ENCODE results near the gene ASNSD1. TPM values are rescaled to one million over a fixed set of nuclear protein-coding genes. Genes with fewer than 3 reads are reported as not detected.

ASNSD1 gene
- total and polyA plus RNA-seq, 2 of the 8 experiments (the other 6 are each of a cell fraction or from before 2014, with no cell fraction given) = 14.1 to 44.8 TPM

- WGBS, 2 experiments (ENCODE audit: extremely low coverage in 1 of 2, insufficient coverage in 1 of 2, insufficient read length in 1 of 2, insufficient replicate concordance in 2 of 2, low coverage in 1 of 2, low lambda C conversion rate in 2 of 2, missing lambda C conversion rate in 1 of 2) = 22% methylated on average over 9 of the region's 9 CpGs; no CpG with 5 or more reads in 1 of the 2 experiments
- CTCF ChIA-PET (ENCODE audit: partially characterized antibody) = interaction anchor here (0.8 to 6.3 kb wide), 9 partner anchors 11 to 163 kb away, joined by 3 to 82 read pairs (median 7); partner anchors contain the start of genes ANKAR and OSGEPL1
- H3K27ac ChIP-seq (ENCODE audit: low read depth, low read length) = no peak overlapping the region
Measured at GRCh38 chr2:189661957-189662321, 680 bp downstream of the ASNSD1 start.

More at GRCh38 chr2:189661957-189662321, 680 bp downstream of the ASNSD1 start:
- no peak overlapping the region for H2BK120ac ChIP-seq (replicated peaks; ENCODE audit: low read depth, low read length)
- no peak overlapping the region; the same call in 1 of the 2 replicates for H2AFZ ChIP-seq (ENCODE audit: low read length)
- H3K18ac ChIP-seq (ENCODE audit: extremely low read depth, low read length) = no peak overlapping the region
- H4K8ac ChIP-seq (ENCODE audit: extremely low read depth, insufficient read depth, low read length) = no peak overlapping the region
- no peaks in the 10 kb centered on the region for H3K27me3 ChIP-seq (replicated peaks in 1 of 4; ENCODE audit: control insufficient read depth in 3 of 4, extremely low read depth in 1 of 4, insufficient read depth in 3 of 4, low read length in 3 of 4)
- H3K4me1 ChIP-seq (replicated peaks in 1 of 4; ENCODE audit: control insufficient read depth in 3 of 4, insufficient read depth in 4 of 4, low read length in 3 of 4) = peaks cover 0 to 5% (median 0%) of the 10 kb centered on the region in 4 experiments; a peak in 2 of 7 replicates
- H2AK5ac ChIP-seq (ENCODE audit: low read depth, low read length) = no peak overlapping the region
- H3K9ac ChIP-seq (replicated peaks in 1 of 4; ENCODE audit: extremely low read depth in 1 of 4, low read depth in 3 of 4, low read length in 3 of 4) = peak overlapping the region in 3 of 4 experiments; percentile 93 to 98 (median 97); a peak in 6 of 7 replicates
- no peak for FAIRE-seq
- no peak overlapping the region for H2BK15ac ChIP-seq (ENCODE audit: low read length)
- no peak overlapping the region for H3K56ac ChIP-seq (replicated peaks; ENCODE audit: insufficient read length, low read depth, low read length)
- H3K9me3 ChIP-seq (ENCODE audit: insufficient read depth in 2 of 2, low read depth in 1 of 2, low read length in 1 of 2) = no peaks in the 10 kb centered on the region
- peaks cover 2 to 15% (median 7%) of the 10 kb centered on the region in 4 experiments; a peak in 5 of 8 replicates for H3K36me3 ChIP-seq (ENCODE audit: control insufficient read depth in 2 of 4, insufficient read depth in 4 of 4, low read length in 3 of 4)
- H3K4me3 ChIP-seq (ENCODE audit: extremely low read depth in 1 of 4, insufficient read depth in 2 of 4, low read depth in 3 of 4, low read length in 4 of 4) = peak overlapping the region; percentile 52 to 99 (median 94)
- H3K79me2 ChIP-seq (ENCODE audit: control insufficient read depth in 1 of 2, insufficient read depth in 2 of 2, low read length in 2 of 2) = peaks cover 0 to 24% of the 10 kb centered on the region in 2 experiments
- no peak overlapping the region for H3K23ac ChIP-seq (ENCODE audit: insufficient read length)
- H4K5ac ChIP-seq (ENCODE audit: insufficient read length, low read depth, low read length) = no peak overlapping the region
- H2BK20ac ChIP-seq (ENCODE audit: low read length) = no peak overlapping the region
- no peak overlapping the region for H2BK12ac ChIP-seq (ENCODE audit: low read depth, low read length)
- no peak overlapping the region for H4K91ac ChIP-seq (replicated peaks; ENCODE audit: insufficient read length, low read length)
- H3K4ac ChIP-seq (replicated peaks; ENCODE audit: insufficient read length, low read depth, low read length) = no peak overlapping the region
- POLR2A ChIA-PET (ENCODE audit: partially characterized antibody) = interaction anchor here (0.9 to 3.2 kb wide), 6 partner anchors 8 to 122 kb away, joined by 3 to 12 read pairs (median 4); partner anchors contain the start of genes ORMDL1 and PMS1
- no peaks in the 10 kb centered on the region for H4K20me1 ChIP-seq (replicated peaks in 1 of 2; ENCODE audit: control insufficient read depth in 1 of 2, insufficient read depth in 2 of 2, low read length in 2 of 2)
- no peak for TF ChIP-seq MAFK (IDR thresholded peaks at IDR 0.05; ENCODE audit: low read depth, low read length)
- no peak for TF ChIP-seq KDM5A (IDR thresholded peaks at IDR 0.05; ENCODE audit: low read length)
- TF ChIP-seq TCF12 (IDR thresholded peaks at IDR 0.05; ENCODE audit: low read depth, low read length) = no peak
- no peak for TF ChIP-seq SRF (IDR thresholded peaks at IDR 0.05; ENCODE audit: low read depth, low read length)
- no peak for TF ChIP-seq CBX8 (IDR thresholded peaks at IDR 0.05; ENCODE audit: borderline replicate concordance, low read depth, low read length)
- DNase-seq (ENCODE audit: low read depth in 1 of 2, low spot score in 2 of 2) = no peak
- peaks cover 2% of the 10 kb centered on the region; the same call in 1 of the 2 replicates for H3K23me2 ChIP-seq (ENCODE audit: low read depth, low read length)
- no peak overlapping the region for H2BK5ac ChIP-seq (ENCODE audit: low read depth, low read length)
- H3K4me2 ChIP-seq (ENCODE audit: insufficient read depth in 1 of 2, low read depth in 2 of 2, low read length in 2 of 2) = peak overlapping the region; percentile 92 to 94
- no peak overlapping the region for H3K14ac ChIP-seq (ENCODE audit: insufficient read length)
- H3K79me1 ChIP-seq (ENCODE audit: low read depth, low read length) = no peaks in the 10 kb centered on the region; the same call in 1 of the 2 replicates
